ENCODE measurements around the gene INPPL1.

DNA sequence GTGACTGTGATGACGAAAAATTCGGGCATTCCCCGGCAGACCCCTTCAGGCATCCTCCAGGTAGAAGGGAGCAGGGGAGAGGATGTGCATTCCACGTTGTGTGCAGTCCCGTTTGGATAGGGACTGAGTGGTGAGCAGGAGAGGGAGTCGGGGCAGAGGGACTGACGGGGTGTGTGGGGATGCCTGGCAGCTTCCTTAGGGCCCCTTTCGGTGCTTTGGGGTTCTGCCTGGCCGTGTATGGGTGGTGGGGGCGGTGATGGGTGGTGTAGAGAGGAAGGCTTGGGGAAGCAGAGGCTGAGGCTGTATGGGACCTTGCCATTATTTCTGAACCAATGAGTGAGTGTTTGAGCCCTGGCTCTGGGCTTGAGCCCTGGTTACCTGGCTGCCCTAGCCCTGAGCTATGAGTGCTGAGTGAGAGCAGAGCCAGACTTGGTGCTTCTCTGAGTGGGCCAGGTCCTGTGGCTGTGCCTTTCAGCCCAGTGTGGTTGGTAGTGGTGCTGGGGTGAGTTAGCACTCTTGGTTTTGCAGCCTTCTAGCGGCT is 914 bp downstream of the INPPL1 start:
- TF ChIP-seq, protein P1, sequence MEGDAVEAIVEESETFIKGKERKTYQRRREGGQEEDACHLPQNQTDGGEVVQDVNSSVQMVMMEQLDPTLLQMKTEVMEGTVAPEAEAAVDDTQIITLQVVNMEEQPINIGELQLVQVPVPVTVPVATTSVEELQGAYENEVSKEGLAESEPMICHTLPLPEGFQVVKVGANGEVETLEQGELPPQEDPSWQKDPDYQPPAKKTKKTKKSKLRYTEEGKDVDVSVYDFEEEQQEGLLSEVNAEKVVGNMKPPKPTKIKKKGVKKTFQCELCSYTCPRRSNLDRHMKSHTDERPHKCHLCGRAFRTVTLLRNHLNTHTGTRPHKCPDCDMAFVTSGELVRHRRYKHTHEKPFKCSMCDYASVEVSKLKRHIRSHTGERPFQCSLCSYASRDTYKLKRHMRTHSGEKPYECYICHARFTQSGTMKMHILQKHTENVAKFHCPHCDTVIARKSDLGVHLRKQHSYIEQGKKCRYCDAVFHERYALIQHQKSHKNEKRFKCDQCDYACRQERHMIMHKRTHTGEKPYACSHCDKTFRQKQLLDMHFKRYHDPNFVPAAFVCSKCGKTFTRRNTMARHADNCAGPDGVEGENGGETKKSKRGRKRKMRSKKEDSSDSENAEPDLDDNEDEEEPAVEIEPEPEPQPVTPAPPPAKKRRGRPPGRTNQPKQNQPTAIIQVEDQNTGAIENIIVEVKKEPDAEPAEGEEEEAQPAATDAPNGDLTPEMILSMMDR (IDR thresholded peaks at IDR 0.05; ENCODE audit: low read length) = no peak
- TF ChIP-seq EZH2phosphoT487 (IDR thresholded peaks at IDR 0.05; ENCODE audit: low read length) (no peak), EZH2 (optimal IDR thresholded peaks at IDR 0.05; ENCODE audit: low read depth, low read length) (no peak)

Data from MM.1S (cell line).